NCI-H2227 treated with DMSO at 0.1 percent for 48 hours (cell line): ENCODE data around the gene DEDD2.

ENCODE experiments used
- DNase-seq: peaks from one replicate; lab custom pipeline; 2025; lab: John Stamatoyannopoulos, UW

The DEDD2 gene

GRCh38 chr19:42226886-42227285 lies 9.4 kb upstream of the DEDD2 start:
- DNase-seq, result no peak

GRCh38 chr19:42225718-42226292 lies 8.3 kb upstream of the DEDD2 start:
- DNase-seq, result no peak

GRCh38 chr19:42224940-42225717 lies 7.7 kb upstream of the DEDD2 start:
- no peak for DNase-seq

- DNase-seq, result no peak
Measured at GRCh38 chr19:42220751-42221097, 3.2 kb upstream of the DEDD2 start.

- DNase-seq, result peak; percentile 100
Measured at GRCh38 chr19:42219812-42220750, 2.6 kb upstream of the DEDD2 start, which contains the start of gene ZNF526. ZNF526 (plus strand) TSS chr19:42220312; CDS start chr19:42224404, 4,092 bp downstream.

GRCh38 chr19:42216653-42217519 lies 591 bp downstream of the DEDD2 start:
- peak; percentile 64 for DNase-seq

GRCh38 chr19:42214810-42215485 lies 2.5 kb downstream of the DEDD2 start:
- no peak for DNase-seq

GRCh38 chr19:42212886-42213285 lies 4.6 kb downstream of the DEDD2 start:
- DNase-seq, result no peak

GRCh38 chr19:42208612-42209011 lies 8.9 kb downstream of the DEDD2 start:
- DNase-seq, result no peak

GRCh38 chr19:42207767-42208271 lies 9.7 kb downstream of the DEDD2 start:
- DNase-seq, result no peak

- no peak for DNase-seq
Measured at GRCh38 chr19:42206871-42207755, 10.4 kb downstream of the DEDD2 start.

GRCh38 chr19:42204664-42205063 lies 12.8 kb downstream of the DEDD2 start:
- DNase-seq, result no peak

- no peak for DNase-seq
Measured at GRCh38 chr19:42203700-42204099, 13.8 kb downstream of the DEDD2 start.

- DNase-seq, result no peak
Measured at GRCh38 chr19:42202290-42202880, 15.1 kb downstream of the DEDD2 start.

GRCh38 chr19:42201489-42202289 lies 15.8 kb downstream of the DEDD2 start:
- DNase-seq, result no peak

GRCh38 chr19:42200116-42200715 lies 17.3 kb downstream of the DEDD2 start:
- DNase-seq, result no peak

- no peak for DNase-seq
Measured at GRCh38 chr19:42199440-42200115, 17.9 kb downstream of the DEDD2 start.
